Lower leg skin (tissue), 3 donors: Measurements from ENCODE around the gene CCDC89.

Source experiments
- POLR2A ChIP-seq, 2 donors: fragments of 450-650 bp; IDR thresholded peaks; one replicate each; pipeline ENCODE4 v1.6.1; 2016 to 2017; ENCODE audit warnings: antibody characterized with exemption in 2 of 2, mild to moderate bottlenecking in 1 of 2, moderate library complexity in 1 of 2
- TF ChIP-seq, protein P1 (sequence below), 3 donors: fragments of 450-650 bp; IDR thresholded peaks; one replicate each; pipeline ENCODE4 v1.5.1; 2016; ENCODE audit warnings: antibody characterized with exemption in 3 of 3, mild to moderate bottlenecking in 3 of 3, moderate library complexity in 2 of 3

DNA sequence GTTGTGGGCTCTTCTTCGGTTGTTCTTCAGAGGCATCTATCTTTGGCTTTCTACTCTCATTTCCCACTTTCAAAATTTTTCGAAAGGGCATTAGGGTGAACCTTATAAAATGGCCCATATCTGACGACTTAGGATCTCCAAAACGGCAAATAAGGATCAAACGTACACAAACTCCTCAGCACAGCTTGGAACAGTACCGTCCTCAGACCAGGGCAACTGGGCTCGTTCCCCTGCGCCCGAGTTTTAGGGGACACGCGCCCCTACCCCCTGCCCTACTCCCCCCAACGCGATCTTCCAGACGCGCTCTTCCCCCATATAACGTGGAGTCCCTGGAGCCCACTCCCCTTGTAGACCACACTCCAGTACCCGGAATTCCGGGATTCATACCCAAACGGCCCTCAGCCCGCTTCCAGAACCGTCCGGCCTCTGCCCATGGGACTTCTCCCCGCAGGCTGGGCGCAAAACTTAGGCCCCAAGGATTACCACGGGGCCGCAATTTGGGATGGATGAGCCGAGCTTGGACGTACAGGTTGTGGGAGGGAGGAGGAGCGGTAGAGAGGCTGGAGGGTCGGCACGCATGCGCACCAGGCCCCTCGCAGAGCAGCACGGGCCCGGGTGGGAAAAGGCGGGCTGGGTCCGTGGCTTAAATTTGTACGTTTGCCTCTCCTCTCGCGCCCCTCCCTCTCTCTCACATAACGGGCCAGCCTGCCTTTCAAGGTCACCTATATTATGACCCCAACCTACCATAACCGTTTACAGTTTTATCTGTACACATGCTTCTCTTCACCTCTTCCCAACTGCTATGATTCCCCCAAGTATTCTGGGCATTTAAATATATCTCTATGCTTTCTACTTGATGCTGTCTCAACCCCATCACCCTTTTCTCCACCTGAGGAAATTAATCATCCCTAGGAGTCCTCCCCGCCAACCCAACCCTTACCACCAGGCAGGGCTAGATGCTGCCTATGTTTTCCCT, 3.4 kb downstream of the CCDC89 start:
- TF ChIP-seq, protein P1, sequence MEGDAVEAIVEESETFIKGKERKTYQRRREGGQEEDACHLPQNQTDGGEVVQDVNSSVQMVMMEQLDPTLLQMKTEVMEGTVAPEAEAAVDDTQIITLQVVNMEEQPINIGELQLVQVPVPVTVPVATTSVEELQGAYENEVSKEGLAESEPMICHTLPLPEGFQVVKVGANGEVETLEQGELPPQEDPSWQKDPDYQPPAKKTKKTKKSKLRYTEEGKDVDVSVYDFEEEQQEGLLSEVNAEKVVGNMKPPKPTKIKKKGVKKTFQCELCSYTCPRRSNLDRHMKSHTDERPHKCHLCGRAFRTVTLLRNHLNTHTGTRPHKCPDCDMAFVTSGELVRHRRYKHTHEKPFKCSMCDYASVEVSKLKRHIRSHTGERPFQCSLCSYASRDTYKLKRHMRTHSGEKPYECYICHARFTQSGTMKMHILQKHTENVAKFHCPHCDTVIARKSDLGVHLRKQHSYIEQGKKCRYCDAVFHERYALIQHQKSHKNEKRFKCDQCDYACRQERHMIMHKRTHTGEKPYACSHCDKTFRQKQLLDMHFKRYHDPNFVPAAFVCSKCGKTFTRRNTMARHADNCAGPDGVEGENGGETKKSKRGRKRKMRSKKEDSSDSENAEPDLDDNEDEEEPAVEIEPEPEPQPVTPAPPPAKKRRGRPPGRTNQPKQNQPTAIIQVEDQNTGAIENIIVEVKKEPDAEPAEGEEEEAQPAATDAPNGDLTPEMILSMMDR (IDR thresholded peaks at IDR 0.05), result no peak
- TF ChIP-seq POLR2A (IDR thresholded peaks at IDR 0.05), result no peak
